ENCODE measurements around the gene SOCS3.

DNA sequence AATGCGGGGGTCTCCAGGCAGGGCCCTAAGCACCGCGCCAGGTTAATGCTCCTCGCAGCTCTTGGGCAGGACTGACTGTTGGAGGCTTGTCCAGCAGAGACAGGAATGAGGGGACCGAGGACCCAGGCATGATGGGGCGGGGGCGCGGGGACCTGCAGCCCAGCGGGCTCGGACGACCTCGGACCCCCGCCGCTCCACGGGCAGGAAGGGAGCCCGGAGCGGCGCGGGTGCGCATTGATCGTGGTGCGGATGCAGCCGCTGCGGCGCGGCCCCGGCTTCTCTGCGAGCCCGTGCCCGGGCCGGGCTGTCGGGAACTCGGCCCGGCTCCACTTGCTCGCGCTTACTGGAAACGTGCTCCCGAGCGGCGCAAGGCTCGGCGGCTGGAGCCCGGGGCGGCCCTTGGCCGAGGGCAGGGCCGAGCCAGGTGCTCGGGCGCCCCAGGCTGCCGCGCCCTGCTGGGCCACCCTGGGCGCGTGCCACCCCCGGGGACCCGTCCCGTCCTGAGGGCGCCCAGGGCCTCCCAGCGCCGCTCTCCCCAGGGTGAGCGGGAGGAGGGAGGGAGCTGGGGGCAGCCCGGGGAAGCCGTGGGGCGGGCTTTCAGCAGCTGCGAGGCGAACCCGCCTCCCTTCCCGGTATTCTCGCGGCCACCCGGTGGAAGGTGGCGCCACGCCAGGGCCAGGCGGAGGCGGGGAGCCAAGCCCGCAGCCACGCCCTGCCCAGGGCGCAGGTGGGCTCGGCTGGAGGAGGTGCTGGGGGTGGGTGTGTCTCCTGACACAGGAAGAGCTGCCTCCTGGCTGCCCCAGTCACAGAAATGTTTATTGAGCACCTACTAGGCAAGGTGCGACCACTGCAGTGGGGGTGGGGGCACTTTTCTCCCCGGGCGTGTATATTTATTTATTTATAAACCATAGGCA, 45.9 kb downstream of the SOCS3 start:
- no peak for TF ChIP-seq POLR2A (IDR thresholded peaks at IDR 0.05; ENCODE audit: low read depth, low read length)
- no peak for TF ChIP-seq POLR2AphosphoS5 (IDR thresholded peaks at IDR 0.05; ENCODE audit: low read depth, low read length)
- no peak for TF ChIP-seq POU2F2 (IDR thresholded peaks at IDR 0.05; ENCODE audit: low read depth, low read length)
- TF ChIP-seq TAF1 (IDR thresholded peaks at IDR 0.05; ENCODE audit: low read depth, low read length), result no peak
- no peak for TF ChIP-seq SPI1 (IDR thresholded peaks at IDR 0.05; ENCODE audit: low read depth, low read length)

Data from GM12891 (cell line).